ENCODE data around the gene CD40.

CD40 gene

DNA sequence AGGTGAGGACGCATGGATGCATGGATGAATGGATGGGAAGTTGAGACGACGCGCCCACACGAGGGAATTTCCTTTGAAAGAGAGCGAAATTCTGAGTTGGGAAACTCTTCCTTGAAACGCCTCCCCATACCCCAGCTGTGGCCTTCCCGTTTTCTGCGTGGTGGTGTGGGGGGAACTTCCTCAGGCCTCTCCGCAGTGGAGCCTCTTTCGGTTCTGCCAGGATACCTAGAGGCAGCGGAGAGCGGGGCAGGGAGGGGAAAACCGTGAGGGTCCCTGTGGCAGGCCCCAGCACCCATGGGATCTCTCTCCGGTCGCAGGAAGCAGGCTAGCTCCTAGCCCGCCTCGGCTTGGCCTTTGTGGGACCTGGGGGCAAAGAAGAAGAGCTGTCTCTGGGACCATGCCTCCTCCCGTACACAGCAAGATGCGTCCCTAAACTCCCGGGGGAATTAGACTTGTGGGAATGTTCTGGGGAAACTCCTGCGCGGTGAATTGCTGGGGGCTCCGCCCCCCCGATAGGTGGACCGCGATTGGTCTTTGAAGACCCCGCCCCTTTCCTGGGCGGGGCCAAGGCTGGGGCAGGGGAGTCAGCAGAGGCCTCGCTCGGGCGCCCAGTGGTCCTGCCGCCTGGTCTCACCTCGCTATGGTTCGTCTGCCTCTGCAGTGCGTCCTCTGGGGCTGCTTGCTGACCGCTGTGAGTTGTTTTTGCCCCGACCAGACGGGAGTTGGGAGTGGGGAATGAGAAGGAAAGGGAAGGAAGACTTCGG lies at the start of gene CD40:
Gene CD40 (plus strand): TSS at position 611 of the 764 bp plus-strand sequence. CDS start 30 bp downstream, at position 641.
- peak; percentile 89 for DNase-seq (ENCODE audit: insufficient read length, low spot score)
- no peak for FAIRE-seq

DNA sequence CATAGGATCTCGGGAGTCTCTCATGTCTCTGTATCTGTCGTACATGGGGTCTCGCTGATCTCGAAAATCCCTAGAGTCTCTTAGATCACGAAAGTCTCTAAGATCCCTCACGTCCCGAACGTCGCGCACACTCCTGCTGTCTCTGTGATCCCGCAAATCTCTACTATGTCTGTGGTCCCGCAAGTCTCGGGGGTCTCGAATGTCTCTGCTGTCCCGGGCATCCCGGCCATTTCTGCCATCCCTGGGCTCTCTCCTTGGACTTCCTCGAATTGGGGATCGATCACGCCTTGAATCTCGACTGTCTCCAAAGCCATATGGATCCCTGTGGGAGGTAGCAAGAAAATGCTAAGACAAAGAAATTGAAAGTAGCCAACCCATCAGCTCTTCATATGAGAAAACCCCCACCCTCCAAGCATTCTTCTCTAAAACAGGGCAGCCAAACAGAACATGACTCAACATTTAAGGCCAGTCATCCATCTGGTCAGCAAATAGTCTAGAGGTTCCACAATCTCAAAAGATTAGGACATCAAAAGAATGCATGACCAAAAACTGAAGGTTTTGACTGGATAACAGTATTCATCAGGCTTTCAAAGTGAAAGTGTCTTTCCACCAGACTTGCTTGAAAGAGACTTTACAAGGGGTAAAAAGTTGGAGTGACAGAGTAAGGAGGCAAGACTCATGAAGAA lies 47.8 kb upstream of the CD40 start:
- DNase-seq (ENCODE audit: insufficient read length, low spot score): no peak
- FAIRE-seq: no peak

DNA sequence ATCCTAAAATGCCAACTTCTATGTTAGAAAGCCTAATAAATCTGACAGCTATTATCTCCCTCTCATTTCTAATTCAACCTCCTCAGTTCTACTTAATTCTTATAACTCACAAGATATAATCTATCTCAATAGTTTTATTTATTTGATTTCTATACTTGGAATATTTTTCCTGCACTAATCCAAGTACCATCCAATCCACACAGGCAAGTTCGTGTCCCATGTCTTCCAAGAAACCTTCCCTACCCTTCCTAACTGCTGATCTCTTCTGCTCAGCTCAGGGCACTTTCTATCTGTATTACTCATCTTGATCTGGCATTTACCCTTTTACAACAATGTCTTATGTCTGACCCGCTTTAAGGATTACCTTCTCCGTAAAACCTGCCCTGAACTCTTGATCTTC lies 46.5 kb upstream of the CD40 start:
- DNase-seq (ENCODE audit: insufficient read length, low spot score): no peak
- FAIRE-seq: no peak

DNA sequence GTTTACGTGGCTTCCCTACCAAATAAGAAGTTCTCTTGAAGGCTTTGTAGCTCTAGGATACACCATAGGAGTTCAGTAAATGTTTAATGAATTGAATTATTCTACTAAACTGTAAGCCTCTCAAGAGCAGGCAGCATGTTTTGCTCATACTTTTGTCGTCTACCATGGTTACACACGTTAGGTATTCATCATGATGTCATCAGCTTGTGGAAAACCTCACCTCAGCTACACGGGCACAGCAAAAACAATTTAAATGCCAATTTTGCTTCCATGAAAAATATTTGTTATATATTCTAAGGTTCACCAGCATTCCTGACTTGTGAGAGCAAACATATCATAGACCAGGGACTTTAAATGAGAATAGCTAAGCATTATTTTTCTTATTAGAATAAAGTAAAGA lies 45.1 kb upstream of the CD40 start:
- FAIRE-seq: no peak

DNA sequence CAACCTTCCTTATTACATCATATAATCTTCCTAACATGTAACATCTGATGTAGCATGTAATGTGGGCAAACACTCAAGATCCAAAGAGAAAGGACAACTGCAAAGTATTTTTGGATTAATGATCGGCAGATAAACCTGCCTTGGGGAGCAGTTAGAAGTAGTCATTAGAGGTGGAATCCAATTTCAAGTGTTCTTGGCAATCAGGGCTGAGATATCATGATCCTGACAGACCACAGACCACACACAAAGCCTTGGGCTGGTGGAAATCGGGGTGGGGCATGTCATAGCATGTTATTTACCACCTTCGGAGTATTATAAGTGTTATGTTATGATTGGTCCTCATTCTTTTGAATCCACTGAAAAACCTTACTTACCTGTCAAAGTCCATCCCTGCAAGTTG lies 44.7 kb upstream of the CD40 start:
- peak; percentile 38 for FAIRE-seq
- no peak for DNase-seq (ENCODE audit: insufficient read length, low spot score)

More for the DNA sequence above, 45.1 kb upstream of the CD40 start:
- no peak for DNase-seq (ENCODE audit: insufficient read length, low spot score)

DNA sequence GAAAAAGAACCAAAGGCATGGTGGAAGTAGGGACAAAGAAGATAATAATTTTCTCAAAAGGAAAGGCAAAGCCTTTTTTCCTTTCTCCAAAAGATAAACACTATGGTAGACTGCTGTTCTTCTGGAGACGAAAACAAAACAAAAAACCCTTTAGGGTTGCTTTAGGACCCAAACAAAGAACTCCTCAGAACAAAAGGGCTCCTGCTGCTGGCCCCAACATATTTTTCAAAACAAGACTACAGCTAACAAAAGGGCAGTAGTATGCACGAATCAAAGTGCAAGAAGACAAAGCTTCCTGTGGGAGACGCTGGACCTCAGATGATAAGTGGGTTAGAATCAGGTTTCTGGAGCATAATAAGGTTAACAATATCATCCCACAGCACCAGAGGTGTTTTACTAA lies 44.1 kb upstream of the CD40 start:
- no peak for DNase-seq (ENCODE audit: insufficient read length, low spot score)
- no peak for FAIRE-seq

DNA sequence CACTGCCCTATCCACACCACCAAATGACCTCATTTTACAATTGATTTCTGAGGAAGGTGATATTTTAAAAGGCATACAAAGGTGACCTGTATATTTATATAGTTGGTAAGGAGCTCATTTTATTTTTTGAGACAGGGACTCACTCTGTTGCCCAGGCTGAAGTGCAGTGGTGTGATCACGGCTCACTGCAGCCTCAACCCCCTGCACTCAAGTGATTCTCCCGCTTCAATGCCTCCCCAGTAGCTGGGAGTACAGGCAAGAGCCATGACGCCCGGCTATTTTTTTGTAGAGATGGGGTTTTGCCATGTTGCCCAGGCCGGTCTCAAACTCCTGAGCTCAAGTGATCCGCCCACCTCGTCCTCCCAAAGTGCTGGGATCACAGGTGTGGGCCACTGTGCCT lies 41.3 kb upstream of the CD40 start:
- DNase-seq (ENCODE audit: insufficient read length, low spot score): no peak
- FAIRE-seq: no peak

DNA sequence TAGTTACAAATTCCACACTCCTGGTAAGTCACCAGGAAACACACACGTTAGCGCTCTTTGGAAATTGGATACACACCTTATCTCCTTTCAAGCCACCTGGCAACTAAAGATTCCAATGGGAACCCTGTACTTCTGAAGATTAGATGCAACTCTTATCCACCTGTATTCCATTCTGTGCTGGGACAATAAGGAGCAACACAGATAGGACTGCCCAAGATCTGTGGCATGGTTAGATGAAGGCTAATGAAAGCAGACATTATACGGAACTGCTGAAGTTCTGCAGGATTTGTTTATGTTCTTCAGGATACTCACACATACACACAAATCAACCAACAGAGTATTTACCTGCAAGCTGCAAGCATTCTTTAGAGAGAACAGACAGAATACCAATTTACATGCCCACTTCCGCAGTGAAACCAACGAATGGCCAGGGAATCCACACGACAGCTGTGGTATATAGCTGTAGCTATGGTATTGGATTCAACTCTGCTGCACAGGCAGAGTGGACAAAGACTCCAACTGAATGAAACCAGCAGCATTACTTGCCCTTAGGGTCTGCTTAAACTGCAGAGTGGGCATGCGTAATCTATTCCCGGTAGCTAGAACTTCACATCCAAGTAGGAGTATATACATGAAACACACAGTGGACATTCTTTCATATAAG lies 40.3 kb upstream of the CD40 start:
- DNase-seq (ENCODE audit: insufficient read length, low spot score): no peak
- peak; percentile 88 for FAIRE-seq

DNA sequence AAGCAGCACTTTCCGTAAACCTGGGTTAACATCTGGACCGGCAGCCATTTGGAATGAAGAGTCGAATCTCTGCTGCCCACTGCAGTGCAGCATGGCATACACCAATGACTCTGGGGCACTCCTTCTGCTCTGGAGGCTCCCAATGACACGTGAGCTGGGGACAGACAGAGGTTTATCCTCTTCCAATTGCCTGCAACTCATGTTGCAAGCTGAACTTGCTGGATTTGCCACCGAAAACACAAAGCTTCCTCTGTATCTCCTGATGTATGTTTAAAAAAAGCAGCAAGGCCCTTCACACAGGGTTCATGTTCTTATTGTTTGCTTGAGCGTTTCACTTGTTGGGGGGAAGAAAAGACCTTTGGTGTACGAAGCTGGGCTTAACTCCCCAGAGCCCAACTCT lies 39.2 kb upstream of the CD40 start:
- FAIRE-seq (peak; percentile 72), DNase-seq (ENCODE audit: insufficient read length, low spot score) (no peak)

DNA sequence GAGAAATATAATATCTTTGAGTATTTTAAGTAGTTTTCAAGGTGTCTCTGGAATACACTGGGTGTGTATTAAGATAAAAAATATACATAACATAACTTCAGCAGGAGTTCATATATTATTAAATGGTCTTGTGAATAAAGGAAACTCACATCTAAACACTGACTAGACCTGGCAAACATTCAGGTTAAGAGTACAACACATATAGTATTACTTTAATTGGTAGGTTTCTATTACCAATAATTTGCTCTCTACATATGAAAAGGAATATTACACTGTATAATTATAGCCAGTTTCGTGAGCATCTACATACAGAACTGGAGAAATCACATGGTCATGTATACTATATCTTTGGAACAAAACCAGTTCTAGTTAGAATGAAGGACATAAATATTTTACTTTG lies 37.0 kb upstream of the CD40 start:
- FAIRE-seq (no peak), DNase-seq (ENCODE audit: insufficient read length, low spot score) (no peak)

DNA sequence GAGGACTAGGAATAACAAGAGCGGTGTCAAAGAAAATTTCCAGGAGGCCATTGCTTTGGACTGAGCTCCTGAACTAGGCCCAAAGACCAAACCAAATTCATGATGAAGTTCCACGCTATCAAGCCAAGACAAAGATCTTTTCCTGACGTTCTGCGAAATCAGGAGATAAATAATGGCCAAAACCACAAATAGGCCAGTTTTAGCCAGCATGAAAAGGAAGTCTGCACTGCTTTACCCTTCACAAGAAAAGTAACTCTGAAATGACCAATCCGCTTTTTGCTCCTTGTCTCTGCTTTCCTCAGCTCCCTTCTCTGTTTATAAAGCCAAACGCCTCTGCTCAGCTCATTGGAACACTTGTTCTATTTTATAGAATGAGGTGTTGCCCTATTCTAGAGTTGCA lies 35.0 kb upstream of the CD40 start:
- DNase-seq (ENCODE audit: insufficient read length, low spot score): no peak
- FAIRE-seq: no peak

DNA sequence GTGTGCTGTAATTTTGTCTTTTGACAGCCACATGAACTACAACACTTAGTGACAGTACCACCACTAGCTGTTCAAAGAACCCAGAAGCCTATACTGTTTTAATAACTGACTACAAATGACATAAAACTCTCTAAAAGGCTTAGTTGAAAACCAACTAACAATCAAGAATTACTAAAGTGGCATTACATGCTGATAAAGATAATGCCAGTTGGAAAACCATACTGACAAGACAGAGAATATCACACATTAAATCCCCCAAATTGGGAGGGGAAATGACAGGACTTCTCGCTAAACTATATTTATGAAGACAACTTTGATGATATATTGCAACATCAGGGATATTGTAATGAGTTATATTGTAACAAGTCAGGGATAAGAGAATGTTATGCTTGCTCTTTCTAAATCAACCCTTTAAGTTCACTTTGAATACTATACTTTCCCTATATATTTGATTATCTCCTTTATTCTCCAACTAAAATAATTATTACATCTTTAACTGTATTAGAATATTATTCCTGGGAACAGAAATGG lies 34.5 kb upstream of the CD40 start:
- no peak for DNase-seq (ENCODE audit: insufficient read length, low spot score)
- FAIRE-seq: no peak

DNA sequence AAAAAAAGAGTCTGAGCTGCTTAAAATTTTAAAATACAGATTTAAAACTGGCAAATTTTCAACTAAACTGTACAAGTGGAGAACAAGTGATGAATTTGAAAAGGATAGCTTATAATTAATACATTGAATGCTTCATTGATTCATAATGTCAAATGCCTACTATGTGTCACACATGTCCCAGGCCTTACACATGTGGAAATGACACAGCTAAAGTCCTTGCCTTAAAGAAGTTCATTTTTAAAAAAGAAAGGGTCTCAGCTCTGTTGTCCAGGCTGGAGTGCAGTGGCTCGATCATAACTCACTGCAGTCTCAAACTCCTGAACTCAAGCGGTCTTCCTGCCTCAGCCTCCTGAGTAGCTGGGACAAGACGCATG lies 33.3 kb upstream of the CD40 start:
- FAIRE-seq (no peak), DNase-seq (ENCODE audit: insufficient read length, low spot score) (no peak)

DNA sequence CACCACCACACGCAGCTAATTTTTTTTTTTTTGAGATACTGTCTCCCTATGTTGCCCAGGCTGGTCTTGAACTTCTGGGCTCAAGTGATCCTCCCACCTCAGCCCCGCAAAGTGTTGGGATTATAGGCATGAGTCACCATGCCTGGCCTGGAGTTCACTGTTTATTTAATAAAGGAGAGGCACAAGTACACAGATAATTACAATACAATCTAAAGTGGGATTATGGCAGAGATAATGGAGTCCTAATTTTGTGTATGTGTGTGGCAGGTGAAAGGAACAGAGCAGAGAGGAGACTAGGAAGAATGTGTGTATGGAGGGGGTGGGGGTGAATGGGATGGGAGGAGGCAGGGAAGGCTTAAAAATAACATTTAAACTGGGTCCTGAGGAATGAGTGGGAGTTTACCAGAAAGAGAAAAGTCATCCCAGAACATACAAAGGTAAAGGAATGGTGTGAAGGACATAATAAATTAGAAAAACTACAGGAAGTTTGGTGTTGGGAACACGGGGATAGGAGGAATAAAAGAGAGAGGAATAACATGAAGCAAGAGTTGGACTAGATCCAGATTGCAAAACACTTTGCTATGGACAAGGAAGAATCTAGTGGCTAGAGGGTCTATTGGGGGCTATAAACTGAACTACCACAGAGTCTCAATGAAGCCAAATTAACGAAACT lies 32.8 kb upstream of the CD40 start:
- peak; percentile 43 for DNase-seq (ENCODE audit: insufficient read length, low spot score)
- FAIRE-seq: peak; percentile 90

DNA sequence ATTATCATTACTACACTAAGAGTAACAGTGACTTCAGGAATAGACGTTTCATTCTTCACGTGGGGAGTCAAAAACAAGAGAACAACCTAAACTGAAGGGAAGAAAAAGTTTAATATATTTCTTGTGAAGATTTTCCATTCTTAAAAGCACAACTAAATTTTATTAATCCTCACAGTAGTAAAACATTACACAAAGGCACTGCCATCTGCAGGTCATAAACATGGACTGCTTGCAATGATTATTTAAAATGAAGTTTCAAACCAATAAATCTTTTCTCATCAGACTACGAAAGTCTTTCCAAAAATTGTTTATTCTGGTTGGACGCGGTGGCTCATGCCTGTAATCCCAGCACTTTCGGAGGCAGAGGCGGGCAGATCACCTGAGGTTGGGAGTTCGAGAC lies 31.0 kb upstream of the CD40 start:
- DNase-seq (ENCODE audit: insufficient read length, low spot score): no peak
- FAIRE-seq: no peak

DNA sequence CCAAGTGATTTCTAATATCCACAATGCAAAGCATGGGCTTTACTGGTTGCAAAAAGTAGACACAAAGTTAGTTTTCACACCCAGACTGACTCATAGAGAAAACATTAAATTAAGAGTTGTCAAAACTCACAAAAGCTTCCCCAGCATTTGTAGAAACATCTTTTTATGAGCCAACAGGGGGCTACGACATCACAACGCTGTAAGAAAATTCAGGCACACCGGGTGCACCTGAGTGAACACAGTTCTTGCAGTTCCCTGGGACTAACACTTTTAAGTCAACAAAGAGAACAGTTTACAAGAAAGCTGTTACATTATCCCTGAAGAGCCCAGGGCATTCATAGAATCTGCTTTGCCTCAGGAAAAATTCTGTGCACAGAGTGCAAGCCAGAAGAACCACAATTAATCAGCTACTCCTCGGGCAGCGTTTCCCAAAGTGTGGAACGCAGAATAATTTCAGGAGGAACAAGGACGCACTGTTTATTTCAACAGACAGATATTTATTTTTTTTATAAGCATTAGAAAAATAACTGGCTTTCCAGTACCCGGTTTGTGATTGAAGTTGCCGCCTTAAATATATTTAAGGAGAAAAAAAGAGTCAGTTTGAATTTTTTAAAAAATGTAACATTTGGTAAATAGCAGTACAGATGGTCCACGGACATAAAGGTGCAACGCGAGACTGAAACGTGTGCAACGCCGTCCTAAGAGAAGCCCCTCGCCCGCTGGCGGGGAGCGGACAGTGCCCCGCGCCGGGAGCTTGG lies 29.5 kb upstream of the CD40 start:
- FAIRE-seq: no peak
- DNase-seq (ENCODE audit: insufficient read length, low spot score): peak; percentile 34

DNA sequence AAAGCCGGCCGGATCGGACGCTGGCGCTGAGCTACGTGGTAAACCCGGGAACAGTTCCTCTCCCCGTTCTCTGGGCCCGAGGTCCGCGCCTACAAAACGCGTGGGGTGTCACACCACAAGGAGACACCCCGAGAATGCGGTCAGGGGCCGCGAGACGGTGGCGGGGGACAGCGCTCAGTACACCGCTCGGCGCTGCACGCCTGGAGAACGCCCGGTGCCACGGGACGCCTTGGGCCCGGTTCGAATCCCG lies 29.0 kb upstream of the CD40 start:
- no peak for FAIRE-seq
- DNase-seq (ENCODE audit: insufficient read length, low spot score): no peak

DNA sequence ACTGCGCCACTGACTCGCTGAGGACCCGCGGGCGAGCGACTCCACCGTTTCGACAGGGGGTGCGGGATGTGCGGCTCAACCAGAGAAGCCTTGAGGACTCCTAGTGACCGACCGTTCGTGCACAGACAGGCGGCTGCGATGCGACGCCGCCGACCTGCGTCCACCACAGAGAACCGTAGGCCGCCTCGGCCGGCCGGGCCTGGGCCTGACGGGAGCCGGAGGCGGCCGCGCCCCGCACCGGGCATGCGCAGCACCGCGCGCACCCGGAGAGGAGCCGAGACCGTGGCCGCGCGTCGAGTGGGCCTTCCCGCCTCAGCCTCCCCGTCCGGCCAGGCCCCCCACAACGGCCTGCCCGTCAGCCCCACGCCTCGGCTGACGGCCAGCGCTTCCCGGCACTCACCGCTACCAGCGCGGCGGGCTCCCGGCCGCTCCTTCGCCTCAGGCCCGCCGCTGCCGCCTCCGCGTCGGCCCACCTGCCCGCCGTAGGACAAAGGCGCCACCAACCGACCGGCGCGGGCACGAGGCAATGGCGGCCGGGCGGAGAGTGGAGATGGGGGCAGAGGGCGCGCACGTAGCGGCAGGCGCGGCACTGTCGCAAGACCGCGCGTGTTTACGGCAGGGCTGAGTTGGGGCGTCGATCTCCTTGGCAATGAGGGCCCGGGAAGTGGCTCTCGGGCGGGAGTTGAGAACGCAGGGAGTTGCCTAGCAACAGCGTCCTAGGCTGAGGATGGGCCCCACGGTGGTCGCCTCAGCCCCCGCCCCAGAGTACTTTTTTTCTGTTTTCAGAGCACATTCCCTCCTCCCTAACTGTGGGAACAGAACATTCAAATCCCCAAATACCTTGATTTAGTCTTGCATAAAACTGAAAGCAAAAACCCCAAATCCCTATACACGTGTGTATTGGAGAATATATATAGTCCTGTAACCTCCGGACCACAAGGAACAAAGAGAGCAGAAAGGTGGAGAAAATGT lies 28.4 kb upstream of the CD40 start, which contains the start of gene NCOA5:
Gene NCOA5 (minus strand): TSS at position 546 of the 972 bp plus-strand sequence. CDS start 10,538 bp downstream, outside the sequence.
- FAIRE-seq (peak; percentile 100), DNase-seq (ENCODE audit: insufficient read length, low spot score) (peak; percentile 100)
